Fibroblast of lung (primary cell): ENCODE results near the gene GAS2L2. TPM values are rescaled to one million over a fixed set of nuclear protein-coding genes. Genes with fewer than 3 reads are reported as not detected.

Source experiments
- DNase-seq, 2 donors: peaks; one replicate each; pipeline versions ENCODE4 v3.0.0 to v3.0.0-alpha.2; 2010; ENCODE audit warnings: low read depth in 2 of 2
- H2AFZ ChIP-seq: 2 replicates; pipeline ENCODE4 v1.5.1; 2012; ENCODE audit warnings: low read length, control low read depth, inconsistent platforms
- H3K27ac ChIP-seq: 2 replicates; pipeline ENCODE4 v1.5.1; 2011; ENCODE audit warnings: low read length, control low read depth; ENCODE audit not compliant: insufficient read depth
- H3K27me3 ChIP-seq: 2 replicates; pipeline ENCODE4 v1.5.1; 2011; ENCODE audit warnings: mild to moderate bottlenecking, low read length; ENCODE audit not compliant: control insufficient read depth, insufficient read depth
- H3K36me3 ChIP-seq: 2 replicates; pipeline ENCODE4 v1.5.1; 2011; ENCODE audit warnings: low read length; ENCODE audit not compliant: control insufficient read depth, insufficient read depth
- H3K4me1 ChIP-seq: 2 replicates; pipeline ENCODE4 v1.5.1; 2011; ENCODE audit warnings: low read length; ENCODE audit not compliant: control insufficient read depth, insufficient read depth; ENCODE audit errors: extremely low read depth
- H3K4me2 ChIP-seq: 2 replicates; pipeline ENCODE4 v1.5.1; 2011; ENCODE audit warnings: low read length, control low read depth; ENCODE audit not compliant: insufficient read depth; ENCODE audit errors: extremely low read depth
- H3K4me3 ChIP-seq, 4 experiments: fragments of 200-600 bp in 1 of 4; sonication (generic) in 1 of 4; replicated peaks in 1 of 4; 2 replicates each; pipeline ENCODE4 v1.5.1; 2011 to 2016; ENCODE audit warnings: low read length in 4 of 4, low read depth in 3 of 4, mild to moderate bottlenecking in 3 of 4, control low read depth in 2 of 4, inconsistent platforms in 1 of 4, mixed read lengths in 1 of 4; ENCODE audit not compliant: insufficient read depth in 1 of 4; ENCODE audit errors: control extremely low read depth in 1 of 4
- H3K79me2 ChIP-seq: 2 replicates; pipeline ENCODE4 v1.5.1; 2012; ENCODE audit warnings: mild to moderate bottlenecking, low read length, inconsistent platforms; ENCODE audit not compliant: control insufficient read depth, insufficient read depth
- H3K9ac ChIP-seq: 2 replicates; pipeline ENCODE4 v1.5.1; 2011; ENCODE audit warnings: mild to moderate bottlenecking, low read length, control low read depth; ENCODE audit not compliant: insufficient read depth
- H3K9me3 ChIP-seq: 2 replicates; pipeline ENCODE4 v1.5.1; 2012; ENCODE audit warnings: low read depth, low read length; ENCODE audit not compliant: control insufficient read depth, insufficient read depth
- H4K20me1 ChIP-seq: 2 replicates; pipeline ENCODE4 v1.5.1; 2011; ENCODE audit warnings: low read length; ENCODE audit not compliant: control insufficient read depth, insufficient read depth; ENCODE audit errors: extremely low read depth
- CTCF ChIP-seq, 2 donors: IDR thresholded peaks in 1 of 2; conservative IDR thresholded peaks in 1 of 2; 1 replicate in 1 of 2; 2 replicates in 1 of 2; pipeline ENCODE4 v1.5.1; 2011 to 2012; ENCODE audit warnings: low read length in 2 of 2, control low read depth in 1 of 2, inconsistent platforms in 1 of 2, low read depth in 1 of 2, mild to moderate bottlenecking in 1 of 2
- EZH2 ChIP-seq: IDR thresholded peaks from 2 replicates; pipeline ENCODE4 v1.5.1; 2012; ENCODE audit warnings: low read length, control low read depth, mild to moderate bottlenecking; ENCODE audit errors: missing control alignments
- polyA plus RNA-seq, 2 donors: library from polyadenylated mRNA; depleted of rRNA in 1 of 2; stranded (reverse) in 1 of 2; unstranded in 1 of 2; fragments of >200 nt; gene quantifications; 2 replicates each; pipeline ENCODE4 v1.2.1, GENCODE V29; 2011 to 2012; ENCODE audit warnings: missing spikeins in 1 of 2
- total RNA-seq: library from RNA; depleted of rRNA; stranded (reverse); fragments of >200 nt; gene quantifications from 2 replicates; pipeline ENCODE4 v1.2.1, GENCODE V29; 2014

GAS2L2 gene
- total and polyA plus RNA-seq, 2 donors (not counting 1 experiment from before 2014, with no cell fraction given): not detected

GRCh38 chr17:35728551-35728950 is 24.5 kb downstream of the GAS2L2 start:
- no peak overlapping the region for H3K4me3 ChIP-seq
- no peak overlapping the region for H3K9ac ChIP-seq
- no peak overlapping the region for H3K27ac ChIP-seq
- H3K9me3 ChIP-seq: no peaks in the 10 kb centered on the region
- H3K27me3 ChIP-seq: peaks cover 4% of the 10 kb centered on the region
- no peak overlapping the region for H3K4me2 ChIP-seq
- H4K20me1 ChIP-seq: no peaks in the 10 kb centered on the region
- no peaks in the 10 kb centered on the region for H3K79me2 ChIP-seq
- peaks cover 6% of the 10 kb centered on the region for H3K36me3 ChIP-seq
- no peak for DNase-seq
- H3K4me1 ChIP-seq: peaks cover 8% of the 10 kb centered on the region
- H2AFZ ChIP-seq: no peak overlapping the region
- TF ChIP-seq EZH2: no peak
- TF ChIP-seq CTCF (conservative IDR thresholded peaks at IDR 0.05 in 1 of 2, IDR thresholded peaks at IDR 0.05 in 1 of 2; ENCODE audit: low read depth in 1 of 2, low read length in 2 of 2): no peak

- H3K36me3 ChIP-seq: peaks cover 8% of the 10 kb centered on the region
- no peak overlapping the region for H3K27ac ChIP-seq
- H3K79me2 ChIP-seq: no peaks in the 10 kb centered on the region
- DNase-seq: no peak
- H3K27me3 ChIP-seq: no peaks in the 10 kb centered on the region
- H2AFZ ChIP-seq: no peak overlapping the region
- H3K4me2 ChIP-seq: no peak overlapping the region
- TF ChIP-seq CTCF (conservative IDR thresholded peaks at IDR 0.05 in 1 of 2, IDR thresholded peaks at IDR 0.05 in 1 of 2; ENCODE audit: low read depth in 1 of 2, low read length in 2 of 2) (no peak), EZH2 (no peak)
- H3K9ac ChIP-seq: no peak overlapping the region
- H4K20me1 ChIP-seq: no peaks in the 10 kb centered on the region
- no peak overlapping the region for H3K4me3 ChIP-seq
- peaks cover 8% of the 10 kb centered on the region for H3K4me1 ChIP-seq
- no peaks in the 10 kb centered on the region for H3K9me3 ChIP-seq
Measured at GRCh38 chr17:35727635-35728034, 25.4 kb downstream of the GAS2L2 start.

- Histone ChIP-seq H3K79me2 (no peaks in the 10 kb centered on the region), H3K27me3 (no peaks in the 10 kb centered on the region), H3K9me3 (no peaks in the 10 kb centered on the region), H3K9ac (no peak overlapping the region), H3K27ac (no peak overlapping the region), H3K4me2 (no peak overlapping the region), H4K20me1 (no peaks in the 10 kb centered on the region), H3K4me1 (peaks cover 8% of the 10 kb centered on the region), H2AFZ (no peak overlapping the region), H3K4me3 (no peak overlapping the region), H3K36me3 (peaks cover 8% of the 10 kb centered on the region)
- TF ChIP-seq CTCF (conservative IDR thresholded peaks at IDR 0.05 in 1 of 2, IDR thresholded peaks at IDR 0.05 in 1 of 2; ENCODE audit: low read depth in 1 of 2, low read length in 2 of 2) (no peak), EZH2 (no peak)
- no peak for DNase-seq
Measured at GRCh38 chr17:35726953-35727460, 26.0 kb downstream of the GAS2L2 start.
